T-helper 1 cell treated with Interleukin-12 subunit alpha and Interleukin-12 subunit beta and Interleukin-4 antibody, amounts not matched to agents 30 μg/mL and 1 μg/mL, for 36 hours (primary cell): ENCODE results near the gene CD2BP2.
A peak's percentile ranks its signal among the peaks of the same experiment; 100 is the strongest.
"Not testable (repeated sequence)": the region's sequence is repeated elsewhere in the genome, so short reads cannot be mapped to it uniquely, and the experiment has no call there.

Experiments
- H3K27ac Mint-ChIP-seq: one replicate; pipeline ENCODE4 v1.8.0; 2021; ENCODE audit warnings: mild to moderate bottlenecking, mixed read lengths
- H3K27me3 Mint-ChIP-seq: one replicate; pipeline ENCODE4 v1.8.0; 2021; ENCODE audit warnings: low read depth, mixed read lengths
- H3K36me3 Mint-ChIP-seq: one replicate; pipeline ENCODE4 v1.8.0; 2021; ENCODE audit warnings: low read depth, mixed read lengths
- H3K4me1 Mint-ChIP-seq: one replicate; pipeline ENCODE4 v1.8.0; 2021; ENCODE audit warnings: low read depth, mixed read lengths
- H3K4me3 Mint-ChIP-seq: one replicate; pipeline ENCODE4 v1.8.0; 2021; ENCODE audit warnings: mild to moderate bottlenecking, moderate library complexity, mixed read lengths
- H3K9me3 Mint-ChIP-seq: one replicate; pipeline ENCODE4 v1.8.0; 2021; ENCODE audit warnings: mixed read lengths

The CD2BP2 gene

DNA sequence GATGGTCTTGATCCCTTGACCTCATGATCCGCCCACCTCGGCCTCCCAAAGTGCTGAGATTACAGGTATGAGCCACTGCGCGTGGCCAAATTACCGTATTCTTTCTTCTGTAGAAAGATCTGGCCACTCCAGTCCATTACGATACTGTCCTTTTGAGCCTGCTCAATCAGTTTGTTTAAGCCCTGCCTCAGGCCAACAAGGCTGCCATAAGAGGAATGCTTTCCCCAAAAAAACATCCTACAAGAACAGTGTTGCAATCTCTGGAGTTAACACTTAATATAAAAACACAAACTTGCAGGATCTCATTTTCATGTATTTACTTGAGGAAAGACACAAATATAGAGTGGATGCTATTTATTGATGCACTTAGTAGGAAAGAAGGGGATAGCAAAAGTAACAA is 30.9 kb downstream of the CD2BP2 start:
- not testable (repeated sequence) for H3K9me3 Mint-ChIP-seq, H3K36me3 Mint-ChIP-seq, H3K4me3 Mint-ChIP-seq, H3K27me3 Mint-ChIP-seq
- Mint-ChIP-seq H3K4me1 (peaks cover 10% of the 10 kb centered on the region), H3K27ac (peak overlapping the region; percentile 24)

DNA sequence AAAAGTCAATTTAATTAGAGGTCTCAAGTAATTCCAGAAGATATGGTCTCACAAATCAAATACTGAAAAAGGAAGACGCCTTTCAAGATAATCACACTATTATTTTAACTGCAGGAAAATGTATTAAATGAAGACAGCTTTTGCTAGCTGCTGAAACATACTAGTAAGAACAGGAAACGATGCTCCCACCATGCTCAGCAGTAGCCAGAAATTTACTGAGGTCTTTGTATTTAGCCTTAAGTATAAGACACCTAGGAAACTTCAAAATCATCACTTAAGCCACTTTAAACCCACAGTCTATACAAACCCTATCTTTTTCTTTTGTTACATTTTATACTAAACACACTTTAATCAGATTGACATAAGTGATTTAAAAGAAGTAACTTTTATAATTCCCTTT is 36.5 kb downstream of the CD2BP2 start:
- H3K27ac Mint-ChIP-seq, H3K4me1 Mint-ChIP-seq, H3K9me3 Mint-ChIP-seq, H3K27me3 Mint-ChIP-seq, H3K36me3 Mint-ChIP-seq, H3K4me3 Mint-ChIP-seq: not testable (repeated sequence)

DNA sequence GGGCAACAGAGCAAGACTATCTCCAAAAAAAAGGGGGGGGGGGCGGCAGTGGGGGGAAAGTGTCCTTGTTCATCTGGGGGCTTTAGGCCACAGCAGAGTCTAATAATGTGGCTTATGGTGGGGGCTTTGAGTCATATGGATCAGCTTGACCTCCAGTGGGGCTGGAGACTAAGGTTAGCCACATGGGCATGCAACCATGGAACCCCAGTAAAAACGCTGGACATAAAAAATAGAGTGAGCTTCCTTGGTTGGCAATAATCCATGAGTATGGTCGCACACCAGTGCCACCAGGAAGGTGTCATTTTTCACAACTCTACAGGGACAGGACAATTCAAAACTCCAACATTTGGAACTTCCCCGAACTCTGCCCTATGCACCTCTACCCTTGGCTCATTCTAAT is 44.2 kb downstream of the CD2BP2 start:
- H3K27me3 Mint-ChIP-seq, H3K9me3 Mint-ChIP-seq, H3K36me3 Mint-ChIP-seq, H3K4me3 Mint-ChIP-seq, H3K4me1 Mint-ChIP-seq, H3K27ac Mint-ChIP-seq: not testable (repeated sequence)

DNA sequence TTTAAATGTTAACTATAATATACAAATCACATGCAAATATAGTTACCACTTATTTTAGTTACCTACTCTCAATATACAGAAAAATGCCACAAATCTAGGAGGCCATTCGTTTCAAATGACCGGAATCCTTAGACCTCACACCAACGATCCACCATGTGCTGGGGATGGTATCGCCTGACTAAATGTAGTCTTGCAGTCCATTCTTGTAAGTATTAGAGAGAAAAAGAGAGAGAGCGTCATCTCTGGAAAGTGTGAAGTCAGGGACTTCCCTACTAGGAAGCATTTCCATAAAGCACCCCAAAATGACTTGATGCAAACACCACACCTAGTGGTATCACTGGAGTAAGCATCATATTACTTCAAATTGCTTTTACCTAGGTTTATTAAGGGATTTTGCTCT is 45.9 kb downstream of the CD2BP2 start:
- not testable (repeated sequence) for H3K4me3 Mint-ChIP-seq, H3K4me1 Mint-ChIP-seq, H3K9me3 Mint-ChIP-seq, H3K27ac Mint-ChIP-seq, H3K36me3 Mint-ChIP-seq, H3K27me3 Mint-ChIP-seq
